BE2C (cell line): ENCODE measurements around the gene TELO2.
"Not testable (repeated sequence)": the region's sequence is repeated elsewhere in the genome, so short reads cannot be mapped to it uniquely, and the experiment has no call there.

Source experiments
- DNase-seq: peaks from one replicate; pipeline ENCODE4 v3.0.0-alpha.2; 2020
- H3K27me3 ChIP-seq: fragments of 250-450 bp; sonication (Bioruptor Pico); 2 replicates; pipeline ENCODE4 v1.5.1; 2020; ENCODE audit warnings: mild to moderate bottlenecking
- H3K36me3 ChIP-seq: fragments of 250-450 bp; sonication (Bioruptor Pico); 2 replicates; pipeline ENCODE4 v1.5.1; 2020; ENCODE audit warnings: mild to moderate bottlenecking
- H3K4me1 ChIP-seq: fragments of 250-450 bp; sonication (Bioruptor Pico); 2 replicates; pipeline ENCODE4 v1.5.1; 2020
- H3K4me3 ChIP-seq: 2 replicates; pipeline ENCODE4 v1.5.1; 2011; ENCODE audit warnings: low read depth, low read length
- H3K9me3 ChIP-seq: fragments of 250-450 bp; sonication (Bioruptor Pico); 2 replicates; pipeline ENCODE4 v1.5.1; 2020
- CTCF ChIP-seq: IDR thresholded peaks from 2 replicates; pipeline ENCODE4 v1.5.1; 2012; ENCODE audit warnings: mild to moderate bottlenecking, low read depth, low read length

TELO2 gene

DNA sequence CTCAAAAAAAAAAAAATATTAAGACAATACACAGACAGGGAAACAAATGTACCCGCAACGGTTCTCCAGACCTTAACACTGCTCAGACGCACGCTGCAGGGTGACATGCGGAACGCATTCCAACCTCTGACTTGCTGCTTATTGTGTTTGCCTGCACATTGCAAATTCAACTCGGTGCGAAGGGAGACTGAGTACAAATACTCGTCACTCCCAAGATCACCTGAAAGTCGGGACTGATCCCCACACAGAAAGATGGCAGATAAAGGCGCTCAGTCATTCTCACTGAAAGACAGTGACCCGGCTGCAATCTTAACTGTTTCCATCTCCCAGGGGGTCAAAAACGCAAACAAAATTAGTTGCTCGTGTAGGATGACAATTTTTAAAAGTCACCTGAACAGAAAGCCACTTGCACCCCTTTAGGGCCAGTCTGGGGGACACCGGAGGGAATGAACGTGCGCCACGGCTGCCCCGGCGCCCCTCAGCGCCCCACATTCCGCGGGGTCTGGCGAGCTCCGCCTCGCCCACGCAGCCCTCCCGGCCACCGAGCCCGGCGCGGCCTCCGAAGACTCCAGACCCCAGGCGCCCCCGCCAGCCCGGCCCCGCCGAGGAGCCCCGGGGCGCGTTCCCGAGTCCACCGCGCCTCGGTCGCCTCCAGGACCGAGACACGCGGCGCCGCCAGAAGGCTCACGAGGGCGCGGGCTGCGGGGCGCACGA is 18.9 kb upstream of the TELO2 start:
- Histone ChIP-seq H3K4me3 (peak overlapping the region; percentile 81), H3K36me3 (no peaks in the 10 kb centered on the region), H3K4me1 (no peaks in the 10 kb centered on the region), H3K27me3 (no peaks in the 10 kb centered on the region), H3K9me3 (no peaks in the 10 kb centered on the region; the same call in 1 of the 2 replicates)
- TF ChIP-seq CTCF, result no peak
- no peak for DNase-seq

DNA sequence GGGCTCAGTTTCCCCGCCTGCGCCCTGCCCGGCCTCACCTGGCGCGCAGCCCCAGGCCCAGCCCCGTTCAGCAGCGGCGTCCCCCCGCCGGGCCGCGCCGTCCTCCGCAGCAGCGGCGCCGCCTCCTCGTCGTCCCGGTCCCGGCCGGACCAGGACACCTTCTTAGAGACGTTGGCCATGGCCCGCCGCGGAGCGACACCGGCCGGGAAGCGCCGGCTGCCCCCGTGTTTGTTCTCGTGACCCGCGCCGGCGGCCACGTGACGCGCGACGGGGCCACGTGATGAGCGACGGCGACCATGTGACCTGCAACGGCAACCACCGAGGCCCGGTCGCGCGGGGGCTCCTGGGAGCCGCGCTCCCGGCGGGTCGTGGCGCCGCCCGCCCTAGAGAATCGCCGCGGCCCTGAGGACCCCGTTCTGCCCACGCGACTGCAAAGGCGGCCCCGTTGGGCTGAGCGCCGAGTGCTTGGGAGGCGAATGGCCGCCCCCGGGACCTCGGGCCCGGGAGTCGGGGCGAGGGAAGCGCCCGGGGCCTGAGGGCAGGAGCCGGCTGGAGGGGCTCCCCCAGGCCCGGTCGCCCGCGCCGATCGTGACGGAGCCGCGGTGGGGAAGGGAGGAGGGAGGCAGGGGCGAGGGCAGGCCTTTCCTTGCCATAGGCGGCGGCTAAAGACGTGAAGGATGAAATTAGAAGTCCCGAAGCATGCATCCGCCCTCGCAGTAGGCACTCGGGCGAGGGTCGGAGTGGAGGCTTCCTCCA is 18.2 kb upstream of the TELO2 start, which contains the start of gene CLCN7:
Gene CLCN7, minus strand, starts transcription at position 233 of the 756 bp plus-strand sequence. Its CDS starts 54 bp downstream, at position 179.
- TF ChIP-seq CTCF, result no peak
- peak; percentile 92 for DNase-seq
- Histone ChIP-seq H3K27me3 (no peaks in the 10 kb centered on the region), H3K4me3 (peak within 1 kb of the TSS; percentile 81), H3K9me3 (no peaks in the 10 kb centered on the region; the same call in 1 of the 2 replicates), H3K36me3 (no peaks in the 10 kb centered on the region), H3K4me1 (no peaks in the 10 kb centered on the region)

DNA sequence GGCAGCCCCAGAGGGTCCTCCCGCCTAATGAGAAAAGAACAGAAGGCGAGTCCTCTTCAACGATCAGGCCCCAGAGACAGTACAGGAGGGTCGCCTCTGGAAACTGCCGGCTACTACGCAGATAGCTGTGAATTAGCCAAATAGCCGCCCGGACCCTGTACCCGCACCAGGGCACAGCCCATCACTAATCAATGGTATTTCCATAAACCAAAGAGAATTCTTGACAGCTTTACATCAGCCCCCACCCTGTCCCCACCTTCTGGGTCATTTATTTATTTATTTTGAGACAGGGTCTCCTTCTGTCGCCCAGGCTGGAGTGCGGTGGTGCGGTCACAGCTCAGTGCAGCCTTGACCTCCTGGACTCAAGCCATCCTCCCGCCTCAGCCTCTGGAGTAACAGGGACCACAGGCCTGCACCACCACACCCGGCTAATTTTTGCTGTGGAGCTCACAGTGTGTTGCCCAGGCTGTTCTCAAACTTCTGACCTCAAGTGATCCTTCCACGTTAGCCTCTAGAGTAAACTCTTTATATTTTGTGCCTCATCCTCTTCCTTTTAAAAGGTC is 17.5 kb upstream of the TELO2 start:
- Histone ChIP-seq H3K9me3 (no peaks in the 10 kb centered on the region; the same call in 1 of the 2 replicates), H3K4me3 (peak overlapping the region; percentile 81), H3K36me3 (no peaks in the 10 kb centered on the region), H3K27me3 (no peaks in the 10 kb centered on the region), H3K4me1 (no peaks in the 10 kb centered on the region)
- TF ChIP-seq CTCF, result no peak
- DNase-seq, result no peak

DNA sequence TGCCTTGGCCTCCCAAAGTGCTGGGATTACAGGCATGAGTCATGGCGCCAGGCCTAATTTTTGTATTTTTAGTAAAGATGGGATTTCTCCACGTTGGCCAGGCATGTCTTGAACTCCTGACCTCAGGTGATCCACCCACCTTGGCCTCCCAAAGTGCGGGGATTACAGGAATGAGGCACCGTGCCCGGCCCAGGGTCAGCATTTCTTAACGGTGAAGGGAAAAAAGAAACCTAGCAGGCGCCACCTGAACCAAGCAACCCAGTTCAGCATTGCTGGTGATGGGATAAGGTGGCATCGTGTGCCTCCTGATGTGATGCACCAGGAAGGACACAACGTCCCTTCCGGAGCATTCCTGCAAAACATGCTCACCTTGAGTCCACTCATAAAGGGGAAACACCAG is 16.1 kb upstream of the TELO2 start:
- H3K4me3 ChIP-seq, result no peak overlapping the region
- H3K36me3 ChIP-seq, result no peaks in the 10 kb centered on the region
- no peak for TF ChIP-seq CTCF
- H3K4me1 ChIP-seq, result no peaks in the 10 kb centered on the region
- DNase-seq, result no peak
- no peaks in the 10 kb centered on the region; the same call in 1 of the 2 replicates for H3K27me3 ChIP-seq
- no peaks in the 10 kb centered on the region; the same call in 1 of the 2 replicates for H3K9me3 ChIP-seq

DNA sequence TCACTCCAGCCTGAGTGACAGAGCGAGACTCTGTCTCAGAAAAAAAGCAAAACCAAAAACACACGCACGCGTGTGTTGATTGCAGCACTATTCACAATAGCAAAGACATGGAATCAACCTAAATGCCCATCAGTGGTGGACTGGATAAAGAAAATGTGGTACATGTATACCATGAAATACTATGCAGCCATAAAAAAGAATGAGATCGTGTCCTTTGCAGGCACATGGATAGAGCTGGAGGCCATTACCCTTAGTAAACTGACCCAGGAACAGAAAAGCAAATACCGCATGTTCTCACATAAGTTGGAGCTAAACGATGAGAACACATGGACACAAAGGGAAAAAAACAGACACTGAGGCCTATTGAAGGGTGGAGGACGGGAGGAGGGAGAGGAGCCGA is 14.2 kb upstream of the TELO2 start:
- not testable (repeated sequence) for H3K36me3 ChIP-seq, H3K9me3 ChIP-seq, H3K4me3 ChIP-seq, H3K4me1 ChIP-seq, DNase-seq
- H3K27me3 ChIP-seq, result peaks cover 13% of the 10 kb centered on the region; the same call in 1 of the 2 replicates

DNA sequence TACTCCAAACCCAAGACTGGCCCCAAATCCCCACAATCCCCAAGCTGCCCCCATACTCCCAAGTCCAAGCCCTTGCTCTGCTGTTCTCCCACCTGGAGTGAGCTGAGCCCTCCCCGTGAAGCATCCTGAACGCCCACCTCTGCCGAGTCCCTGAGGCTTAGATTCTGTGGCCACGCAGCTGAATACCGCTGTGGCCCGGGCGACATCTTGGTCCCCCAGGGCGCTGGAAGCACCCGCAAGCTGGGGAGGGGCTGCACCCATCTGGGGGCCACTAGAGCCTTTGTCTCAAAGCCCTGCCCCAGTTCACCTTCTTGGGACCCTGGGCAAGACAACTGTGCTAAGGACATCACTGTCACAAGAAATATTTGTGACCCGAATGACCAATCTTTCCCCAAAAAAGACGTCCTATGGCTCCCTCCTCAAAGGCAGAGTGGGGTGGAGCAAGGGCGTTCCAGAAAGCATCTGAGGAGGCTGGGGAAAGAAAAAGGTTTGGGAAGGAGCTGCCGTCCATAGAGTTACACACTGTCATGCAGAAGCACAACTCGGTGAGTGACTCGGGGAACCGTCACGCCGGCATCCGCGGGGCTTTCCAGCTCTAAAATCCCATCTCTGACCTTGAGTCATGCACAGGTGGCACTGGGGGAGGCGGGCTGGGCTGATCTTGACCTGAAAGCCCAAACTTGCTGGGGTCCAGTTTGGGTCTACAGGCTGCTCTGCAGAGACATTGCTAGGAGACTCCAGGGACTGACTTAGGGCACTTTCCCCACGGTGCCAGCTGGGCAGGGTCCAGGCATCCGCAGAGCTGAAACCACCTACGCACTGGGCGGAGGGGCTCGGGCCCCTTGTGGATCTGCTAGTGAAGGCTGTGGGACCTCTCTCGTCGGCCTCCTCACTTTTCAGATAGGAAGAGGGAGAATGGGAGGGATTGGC is 11.0 kb upstream of the TELO2 start:
- no peak overlapping the region for H3K4me3 ChIP-seq
- peaks cover 14% of the 10 kb centered on the region; the same call in 1 of the 2 replicates for H3K27me3 ChIP-seq
- no peak for TF ChIP-seq CTCF
- DNase-seq, result no peak
- H3K9me3 ChIP-seq, result no peaks in the 10 kb centered on the region; the same call in 1 of the 2 replicates
- H3K4me1 ChIP-seq, result no peaks in the 10 kb centered on the region
- H3K36me3 ChIP-seq, result no peaks in the 10 kb centered on the region
